Calu3 (cell line): ENCODE results near the gene GPRIN1. TPM values are rescaled to one million over a fixed set of nuclear protein-coding genes. Genes with fewer than 3 reads are reported as not detected.

Experiments used
- BruUV-seq: library from RNA; stranded (reverse); fragments of 400-500 nt; replicated peaks from 2 replicates; lab custom pipeline; 2021; lab: Mats Ljungman, UMichigan
- CTCF ChIA-PET: fragments of 300-600 bp; sonication (Branson Sonifier 250); formaldehyde crosslinking; loops from one replicate; lab custom pipeline; 2022; ENCODE audit warnings: antibody characterized with exemption; lab: Charles Lee
- DNase-seq: peaks from one replicate; pipeline ENCODE4 v3.0.0; 2022
- H3K27ac Mint-ChIP-seq: one replicate; pipeline ENCODE4 v1.8.0; 2022; ENCODE audit warnings: mixed read lengths; ENCODE audit not compliant: unreplicated experiment
- H3K27me3 Mint-ChIP-seq: one replicate; pipeline ENCODE4 v1.8.0; 2022; ENCODE audit warnings: mixed read lengths; ENCODE audit not compliant: unreplicated experiment
- H3K36me3 Mint-ChIP-seq: one replicate; pipeline ENCODE4 v1.8.0; 2022; ENCODE audit warnings: mild to moderate bottlenecking, moderate library complexity, mixed read lengths; ENCODE audit not compliant: insufficient read depth, unreplicated experiment
- H3K4me1 Mint-ChIP-seq: one replicate; pipeline ENCODE4 v1.8.0; 2022; ENCODE audit warnings: mild to moderate bottlenecking, low read depth, mixed read lengths; ENCODE audit not compliant: unreplicated experiment
- H3K4me3 Mint-ChIP-seq: one replicate; pipeline ENCODE4 v1.8.0; 2022; ENCODE audit warnings: mild to moderate bottlenecking, low read depth, moderate library complexity, mixed read lengths; ENCODE audit not compliant: unreplicated experiment
- H3K9me3 Mint-ChIP-seq: one replicate; pipeline ENCODE4 v1.8.0; 2022; ENCODE audit warnings: low read depth, mixed read lengths; ENCODE audit not compliant: unreplicated experiment
- CTCF ChIP-seq: fragments of 200-600 bp; IDR thresholded peaks from one replicate; pipeline ENCODE4 v1.8.0; 2022; ENCODE audit warnings: antibody characterized with exemption; ENCODE audit not compliant: unreplicated experiment
- intact Hi-C: fragments of 100-400 bp; cut with micrococcal nuclease; formaldehyde crosslinking; loops from one replicate; pipeline ENCODE4 v1.10.0; 2022; ENCODE audit not compliant: unreplicated experiment
- total RNA-seq: library from RNA; stranded (reverse); gene quantifications from 2 replicates; pipeline ENCODE4 v1.2.3, GENCODE V29; 2022

The GPRIN1 gene
- total RNA-seq, 1 experiment from 2014 or later = 12.6 TPM

GRCh38 chr5:176612008-176612407, 2.1 kb upstream of the GPRIN1 start:
- TF ChIP-seq CTCF = no peak
- Mint-ChIP-seq H3K27ac (no peak overlapping the region), H3K9me3 (no peaks in the 10 kb centered on the region), H3K4me3 (no peak overlapping the region), H3K4me1 (peaks cover 30% of the 10 kb centered on the region), H3K27me3 (peaks cover 41% of the 10 kb centered on the region), H3K36me3 (peaks cover 19% of the 10 kb centered on the region)
- DNase-seq = no peak
- intact Hi-C loops = loop anchor here (5.0 to 10.0 kb wide), 2 partner anchors 70 to 197 kb away; partner anchors contain the start of gene CLTB
- no TSS peak for BruUV-seq
- CTCF ChIA-PET = no interaction called here

- Mint-ChIP-seq H3K27ac (no peak overlapping the region), H3K4me1 (peaks cover 30% of the 10 kb centered on the region)
- CTCF ChIA-PET = interaction anchor here (0.7 kb wide), 1 partner anchor 49 kb away, joined by 4 read pairs; no protein-coding TSS in a partner anchor
These were observed 1.5 kb upstream of the GPRIN1 start for GRCh38 chr5:176611435-176611834.

GRCh38 chr5:176610435-176610773, 448 bp upstream of the GPRIN1 start:
- peak; percentile 10 for TF ChIP-seq CTCF
- H3K4me1 Mint-ChIP-seq = peaks cover 24% of the 10 kb centered on the region
- H3K27ac Mint-ChIP-seq = no peak overlapping the region
- peaks cover 19% of the 10 kb centered on the region for H3K36me3 Mint-ChIP-seq
- H3K4me3 Mint-ChIP-seq = peak overlapping the region; percentile 48
- CTCF ChIA-PET = no interaction called here
- H3K9me3 Mint-ChIP-seq = no peaks in the 10 kb centered on the region
- no TSS peak for BruUV-seq
- DNase-seq = no peak
- intact Hi-C loops = loop anchor here (5.0 to 10.0 kb wide), 2 partner anchors 68 to 196 kb away; partner anchors contain the start of gene CLTB
- H3K27me3 Mint-ChIP-seq = peaks cover 25% of the 10 kb centered on the region

More at GRCh38 chr5:176611435-176611834, 1.5 kb upstream of the GPRIN1 start:
- intact Hi-C loops = loop anchor here (5.0 to 10.0 kb wide), 2 partner anchors 69 to 197 kb away; partner anchors contain the start of gene CLTB
- peak; percentile 83 for DNase-seq
- TF ChIP-seq CTCF = no peak
- no TSS peak for BruUV-seq
- H3K27me3 Mint-ChIP-seq = peaks cover 35% of the 10 kb centered on the region
- H3K4me3 Mint-ChIP-seq = no peak overlapping the region
- H3K36me3 Mint-ChIP-seq = peaks cover 19% of the 10 kb centered on the region
- H3K9me3 Mint-ChIP-seq = no peaks in the 10 kb centered on the region

GRCh38 chr5:176608937-176609723, 826 bp downstream of the GPRIN1 start:
- intact Hi-C loops = no loop called here
- BruUV-seq = no TSS peak

More at GRCh38 chr5:176608937-176609723, 826 bp downstream of the GPRIN1 start:
- Mint-ChIP-seq H3K27ac (peak overlapping the region; percentile 29), H3K36me3 (peaks cover 19% of the 10 kb centered on the region), H3K4me3 (peak overlapping the region; percentile 84), H3K4me1 (peaks cover 11% of the 10 kb centered on the region), H3K27me3 (peaks cover 23% of the 10 kb centered on the region), H3K9me3 (no peaks in the 10 kb centered on the region)
- no peak for DNase-seq
- CTCF ChIA-PET = interaction anchor here (0.8 kb wide), 1 partner anchor 72 kb away, joined by 4 read pairs; the partner anchor contains the start of gene RNF44
- no peak for TF ChIP-seq CTCF
